ENCODE measurements around the gene ARRB1.
"Not testable (repeated sequence)": the region's sequence is repeated elsewhere in the genome, so short reads cannot be mapped to it uniquely, and the experiment has no call there.

The ARRB1 gene

GRCh38 chr11:75351541-75351790 is at the start of gene ARRB1:
ARRB1 (minus strand) TSS chr11:75351661; CDS start chr11:75351607, 54 bp downstream.
- DNase-seq (ENCODE audit: low read depth): no peak

GRCh38 chr11:75400146-75400865 is 48.8 kb upstream of the ARRB1 start:
- no peak for DNase-seq (ENCODE audit: low read depth)

- DNase-seq (ENCODE audit: low read depth): peak; percentile 81
Observed at GRCh38 chr11:75399344-75400145, 48.1 kb upstream of the ARRB1 start, which contains the start of gene RPS3. RPS3 (plus strand) TSS chr11:75399518; CDS start chr11:75399548, 30 bp downstream.

GRCh38 chr11:75398906-75399305 is 47.4 kb upstream of the ARRB1 start:
- DNase-seq (ENCODE audit: low read depth): no peak

GRCh38 chr11:75394085-75394840 is 42.8 kb upstream of the ARRB1 start:
- DNase-seq (ENCODE audit: low read depth): no peak

GRCh38 chr11:75389925-75390324 is 38.5 kb upstream of the ARRB1 start:
- DNase-seq (ENCODE audit: low read depth): no peak

- DNase-seq (ENCODE audit: low read depth): no peak
Observed at GRCh38 chr11:75389276-75389605, 37.8 kb upstream of the ARRB1 start.

- DNase-seq (ENCODE audit: low read depth): peak; percentile 48
Observed at GRCh38 chr11:75388386-75389275, 37.2 kb upstream of the ARRB1 start.

GRCh38 chr11:75387736-75388294 is 36.4 kb upstream of the ARRB1 start:
- DNase-seq (ENCODE audit: low read depth): no peak

GRCh38 chr11:75386942-75387630 is 35.6 kb upstream of the ARRB1 start:
- no peak for DNase-seq (ENCODE audit: low read depth)

GRCh38 chr11:75384438-75385080 is 33.1 kb upstream of the ARRB1 start:
- DNase-seq (ENCODE audit: low read depth): peak; percentile 82

GRCh38 chr11:75383246-75383645 is 31.8 kb upstream of the ARRB1 start:
- no peak for DNase-seq (ENCODE audit: low read depth)

GRCh38 chr11:75380716-75381420 is 29.4 kb upstream of the ARRB1 start:
- DNase-seq (ENCODE audit: low read depth): no peak

GRCh38 chr11:75380245-75380644 is 28.8 kb upstream of the ARRB1 start:
- DNase-seq (ENCODE audit: low read depth): no peak

GRCh38 chr11:75378776-75379175 is 27.3 kb upstream of the ARRB1 start:
- not testable (repeated sequence) for DNase-seq (ENCODE audit: low read depth)

GRCh38 chr11:75376175-75376574 is 24.7 kb upstream of the ARRB1 start:
- DNase-seq (ENCODE audit: low read depth): no peak

GRCh38 chr11:75375626-75376025 is 24.2 kb upstream of the ARRB1 start:
- DNase-seq (ENCODE audit: low read depth): no peak

GRCh38 chr11:75374646-75375045 is 23.2 kb upstream of the ARRB1 start:
- DNase-seq (ENCODE audit: low read depth): no peak

GRCh38 chr11:75373201-75373600 is 21.7 kb upstream of the ARRB1 start:
- DNase-seq (ENCODE audit: low read depth): no peak
